CD14-positive monocyte (primary cell): ENCODE results near the gene CACNA1B. TPM values are rescaled to one million over a fixed set of nuclear protein-coding genes. Genes with fewer than 3 reads are reported as not detected.

Source experiments
- DNase-seq, 3 donors: peaks; one replicate each; pipeline ENCODE4 v3.0.0-alpha.2; 2011 to 2022
- H2AFZ ChIP-seq: 2 replicates; pipeline ENCODE4 v1.6.0; 2012; ENCODE audit warnings: mild to moderate bottlenecking, low read depth, low read length, inconsistent platforms; ENCODE audit not compliant: insufficient read depth, poor library complexity, severe bottlenecking
- H3K27ac ChIP-seq, 2 donors: 1 replicate in 1 of 2; 2 replicates in 1 of 2; pipeline ENCODE4 v1.5.1; 2012 to 2013; ENCODE audit warnings: low read length in 2 of 2, control low read depth in 1 of 2, inconsistent platforms in 1 of 2, low read depth in 1 of 2, mild to moderate bottlenecking in 1 of 2
- H3K27me3 ChIP-seq, 2 donors: one replicate each; pipeline versions ENCODE4 v1.6.0 to v1.6.1; 2011 to 2013; ENCODE audit warnings: low read length in 2 of 2; ENCODE audit not compliant: control insufficient read depth in 2 of 2, insufficient read depth in 2 of 2
- H3K36me3 ChIP-seq, 2 donors: replicated peaks in 1 of 2; 1 replicate in 1 of 2; 2 replicates in 1 of 2; pipeline versions ENCODE4 v1.5.1 to v1.6.1; 2012 to 2013; ENCODE audit warnings: low read length in 2 of 2, control low read depth in 1 of 2, inconsistent platforms in 1 of 2, mild to moderate bottlenecking in 1 of 2; ENCODE audit not compliant: insufficient read depth in 2 of 2, control insufficient read depth in 1 of 2
- H3K4me1 ChIP-seq, 2 donors: 1 replicate in 1 of 2; 2 replicates in 1 of 2; pipeline versions ENCODE4 v1.5.1 to v1.6.1; 2012 to 2013; ENCODE audit warnings: low read length in 2 of 2, control low read depth in 1 of 2, inconsistent platforms in 1 of 2, mild to moderate bottlenecking in 1 of 2, moderate library complexity in 1 of 2; ENCODE audit not compliant: insufficient read depth in 2 of 2, control insufficient read depth in 1 of 2
- H3K4me2 ChIP-seq: replicated peaks from 2 replicates; pipeline ENCODE3; 2012; ENCODE audit warnings: low read length, moderate library complexity, mild to moderate bottlenecking; ENCODE audit not compliant: poor library complexity, severe bottlenecking; ENCODE audit errors: extremely low read depth
- H3K4me3 ChIP-seq, 3 experiments: fragments of 200-600 bp in 1 of 3; sonication (generic) in 1 of 3; replicated peaks in 1 of 3; 1 replicate in 2 of 3; 2 replicates in 1 of 3; pipeline ENCODE4 v1.5.1; 2011 to 2013; ENCODE audit warnings: low read length in 3 of 3, mild to moderate bottlenecking in 3 of 3, control low read depth in 2 of 3, low read depth in 2 of 3, inconsistent platforms in 1 of 3, moderate library complexity in 1 of 3
- H3K79me2 ChIP-seq: 2 replicates; pipeline ENCODE4 v1.6.0; 2012; ENCODE audit warnings: mild to moderate bottlenecking, control low read depth, inconsistent platforms, low read length, moderate library complexity; ENCODE audit not compliant: insufficient read depth
- H3K9ac ChIP-seq: 2 replicates; pipeline ENCODE4 v1.6.0; 2017; ENCODE audit warnings: low read length, mild to moderate bottlenecking; ENCODE audit not compliant: insufficient read depth, poor library complexity, severe bottlenecking
- H3K9me3 ChIP-seq, 2 donors: replicated peaks in 1 of 2; 1 replicate in 1 of 2; 2 replicates in 1 of 2; pipeline versions ENCODE4 v1.5.1 to v1.6.1; 2012 to 2013; ENCODE audit warnings: low read length in 2 of 2, control low read depth in 1 of 2; ENCODE audit not compliant: control insufficient read depth in 1 of 2, insufficient read depth in 1 of 2
- H4K20me1 ChIP-seq: 2 replicates; pipeline ENCODE4 v1.6.0; 2012; ENCODE audit warnings: mild to moderate bottlenecking, low read length, control low read depth, moderate library complexity; ENCODE audit not compliant: insufficient read depth
- H3K27ac Mint-ChIP-seq, 7 donors: one replicate each; pipeline ENCODE4 v1.8.0; 2020; ENCODE audit warnings: mild to moderate bottlenecking in 7 of 7, mixed read lengths in 7 of 7, moderate library complexity in 6 of 7, inconsistent platforms in 2 of 7
- H3K27me3 Mint-ChIP-seq, 3 donors: one replicate each; pipeline ENCODE4 v1.8.0; 2021 to 2022; ENCODE audit warnings: low read depth in 3 of 3, mild to moderate bottlenecking in 3 of 3, mixed read lengths in 3 of 3, moderate library complexity in 3 of 3, inconsistent platforms in 1 of 3
- H3K36me3 Mint-ChIP-seq, 2 donors: one replicate each; pipeline ENCODE4 v1.8.0; 2020; ENCODE audit warnings: mixed read lengths in 2 of 2, inconsistent platforms in 1 of 2, mild to moderate bottlenecking in 1 of 2
- H3K4me1 Mint-ChIP-seq: one replicate; pipeline ENCODE4 v1.8.0; 2020; ENCODE audit warnings: mild to moderate bottlenecking, mixed read lengths
- H3K4me3 Mint-ChIP-seq, 2 donors: one replicate each; pipeline ENCODE4 v1.8.0; 2020; ENCODE audit warnings: mild to moderate bottlenecking in 2 of 2, mixed read lengths in 2 of 2, moderate library complexity in 1 of 2
- H3K9me3 Mint-ChIP-seq, 7 donors: one replicate each; pipeline ENCODE4 v1.8.0; 2020 to 2022; ENCODE audit warnings: mixed read lengths in 7 of 7, mild to moderate bottlenecking in 6 of 7, moderate library complexity in 6 of 7, inconsistent platforms in 2 of 7
- CTCF ChIP-seq: fragments of 200-600 bp; IDR thresholded peaks from one replicate; pipeline ENCODE4 v1.8.0; 2022; ENCODE audit warnings: antibody characterized with exemption, mild to moderate bottlenecking
- WGBS: methylation state at CpG from one replicate; pipeline ENCODE4 v1.1.5; 2013; ENCODE audit warnings: missing lambda C conversion rate; ENCODE audit not compliant: insufficient coverage; 5-methylcytosine and 5-hydroxymethylcytosine counted together
- intact Hi-C, 2 donors: fragments of 100-400 bp; cut with micrococcal nuclease; formaldehyde crosslinking; loops; one replicate each; pipeline versions ENCODE4 v1.15.0 to v1.15.1; 2023
- polyA plus RNA-seq, 3 donors: library from polyadenylated mRNA; depleted of rRNA in 1 of 3; unstranded in 2 of 3; stranded (reverse) in 1 of 3; fragments of 300-500 nt in 2 of 3; fragments of >200 nt in 1 of 3; fragmentation: Illumina TruSeq in 2 of 3; gene quantifications; 1 replicate in 2 of 3; 2 replicates in 1 of 3; pipeline ENCODE4 v1.2.3, GENCODE V29; 2012 to 2021

The CACNA1B gene
- polyA plus RNA-seq, 3 donors, result not detected

GRCh38 chr9:138049779-138050471, 172.3 kb downstream of the CACNA1B start:
- no peak overlapping the region for H3K9ac ChIP-seq
- no peaks in the 10 kb centered on the region for H3K4me1 Mint-ChIP-seq
- H3K36me3 Mint-ChIP-seq, result no peaks in the 10 kb centered on the region
- H3K4me2 ChIP-seq, result no peak overlapping the region
- no peak for TF ChIP-seq CTCF
- intact Hi-C loops, result no loop called here
- H4K20me1 ChIP-seq, result no peaks in the 10 kb centered on the region
- H3K4me3 Mint-ChIP-seq, result no peak overlapping the region
- H3K27me3 ChIP-seq, result no peaks in the 10 kb centered on the region
- no peaks in the 10 kb centered on the region for H3K9me3 ChIP-seq
- DNase-seq, result no peak
- no peaks in the 10 kb centered on the region for H3K9me3 Mint-ChIP-seq
- no peak overlapping the region for H3K27ac ChIP-seq
- H3K4me1 ChIP-seq, result no peaks in the 10 kb centered on the region
- H3K27me3 Mint-ChIP-seq, result peaks cover 14 to 25% (median 18%) of the 10 kb centered on the region in 3 donors
- H3K36me3 ChIP-seq, result no peaks in the 10 kb centered on the region
- no peaks in the 10 kb centered on the region for H3K79me2 ChIP-seq
- no peak overlapping the region for H3K27ac Mint-ChIP-seq
- 84% methylated on average over 14 of the region's 24 CpGs for WGBS
- no peak overlapping the region for H3K4me3 ChIP-seq
- no peak overlapping the region for H2AFZ ChIP-seq

GRCh38 chr9:138050472-138051330, 173.1 kb downstream of the CACNA1B start:
- no peak for DNase-seq
- Histone ChIP-seq H3K9me3 (no peaks in the 10 kb centered on the region), H2AFZ (no peak overlapping the region), H3K79me2 (no peaks in the 10 kb centered on the region), H3K27ac (no peak overlapping the region), H3K9ac (no peak overlapping the region), H3K4me1 (no peaks in the 10 kb centered on the region), H4K20me1 (no peaks in the 10 kb centered on the region), H3K4me2 (no peak overlapping the region), H3K36me3 (no peaks in the 10 kb centered on the region), H3K27me3 (no peaks in the 10 kb centered on the region), H3K4me3 (no peak overlapping the region)
- Mint-ChIP-seq H3K27me3 (peaks cover 15 to 28% (median 17%) of the 10 kb centered on the region in 3 donors), H3K36me3 (no peaks in the 10 kb centered on the region), H3K4me1 (no peaks in the 10 kb centered on the region), H3K27ac (no peak overlapping the region), H3K4me3 (no peak overlapping the region), H3K9me3 (no peaks in the 10 kb centered on the region)
- TF ChIP-seq CTCF, result no peak
- 91% methylated on average over 9 of the region's 13 CpGs for WGBS
- intact Hi-C loops, result no loop called here
